Smooth muscle cell (in vitro differentiated cells): ENCODE data around the gene MAP2. TPM values are rescaled to one million over a fixed set of nuclear protein-coding genes. Genes with fewer than 3 reads are reported as not detected.

Experiments used
- DNase-seq: peaks from one replicate; lab custom pipeline; 2025; ENCODE audit not compliant: unreplicated experiment; lab: John Stamatoyannopoulos, UW
- H2AFZ ChIP-seq: fragments of 200-600 bp; sonication (generic); 2 replicates; pipeline ENCODE4 v1.6.0; 2016; ENCODE audit warnings: antibody characterized with exemption, low read depth, mild to moderate bottlenecking
- H3F3A ChIP-seq: fragments of 200-600 bp; sonication (generic); 2 replicates; pipeline ENCODE4 v1.6.0; 2017; ENCODE audit warnings: antibody characterized with exemption, low read depth
- H3K27ac ChIP-seq: fragments of 200-600 bp; sonication (generic); 2 replicates; pipeline ENCODE4 v1.5.1; 2016; ENCODE audit warnings: low read depth, mild to moderate bottlenecking
- H3K27me3 ChIP-seq: fragments of 200-600 bp; sonication (generic); 2 replicates; pipeline ENCODE4 v1.6.1; 2016; ENCODE audit warnings: low read depth, mild to moderate bottlenecking
- H3K36me3 ChIP-seq: fragments of 200-600 bp; sonication (generic); 2 replicates; pipeline ENCODE4 v1.5.1; 2016; ENCODE audit warnings: low read depth
- H3K4me1 ChIP-seq: fragments of 200-600 bp; sonication (generic); 2 replicates; pipeline ENCODE4 v1.5.1; 2016; ENCODE audit warnings: low read depth
- H3K4me2 ChIP-seq: fragments of 200-600 bp; sonication (generic); 2 replicates; pipeline ENCODE4 v1.6.0; 2016; ENCODE audit warnings: mild to moderate bottlenecking
- H3K4me3 ChIP-seq: fragments of 200-600 bp; sonication (generic); 2 replicates; pipeline ENCODE4 v1.5.1; 2016; ENCODE audit warnings: mild to moderate bottlenecking
- H3K79me2 ChIP-seq: fragments of 200-600 bp; sonication (generic); 2 replicates; pipeline ENCODE4 v1.6.0; 2016; ENCODE audit warnings: low read depth, mild to moderate bottlenecking
- H3K9ac ChIP-seq: fragments of 200-600 bp; sonication (generic); 2 replicates; pipeline ENCODE4 v1.6.0; 2016; ENCODE audit warnings: low read depth
- H3K9me3 ChIP-seq: fragments of 200-600 bp; sonication (generic); replicated peaks from 2 replicates; pipeline ENCODE4 v1.5.1; 2016; ENCODE audit warnings: low read depth
- H4K20me1 ChIP-seq: fragments of 200-600 bp; sonication (generic); 2 replicates; pipeline ENCODE4 v1.6.0; 2016; ENCODE audit warnings: low read depth
- CTCF ChIP-seq: fragments of 200-600 bp; sonication (generic); IDR thresholded peaks from 2 replicates; pipeline ENCODE4 v1.5.1; 2017; ENCODE audit warnings: borderline replicate concordance, mild to moderate bottlenecking, antibody characterized with exemption; ENCODE audit not compliant: insufficient read depth, poor library complexity, severe bottlenecking
- WGBS: methylation state at CpG from one replicate; pipeline ENCODE4 v1.1.7; 2016; ENCODE audit warnings: low lambda C conversion rate; 5-methylcytosine and 5-hydroxymethylcytosine counted together
- polyA plus RNA-seq: library from polyadenylated mRNA; unstranded; fragments of >200 nt; fragmentation: Nextera tagmentation; extraction: Ambion mirVana; gene quantifications from 2 replicates; pipeline ENCODE4 v1.2.1, GENCODE V29; 2016
- total RNA-seq: library from RNA; depleted of rRNA; stranded (reverse); fragments of >200 nt; gene quantifications from 2 replicates; pipeline ENCODE4 v1.2.3, GENCODE V29; 2014

Gene MAP2
- total and polyA plus RNA-seq, 2 experiments from 2014 or later: 1.8 to 18.7 TPM

DNA sequence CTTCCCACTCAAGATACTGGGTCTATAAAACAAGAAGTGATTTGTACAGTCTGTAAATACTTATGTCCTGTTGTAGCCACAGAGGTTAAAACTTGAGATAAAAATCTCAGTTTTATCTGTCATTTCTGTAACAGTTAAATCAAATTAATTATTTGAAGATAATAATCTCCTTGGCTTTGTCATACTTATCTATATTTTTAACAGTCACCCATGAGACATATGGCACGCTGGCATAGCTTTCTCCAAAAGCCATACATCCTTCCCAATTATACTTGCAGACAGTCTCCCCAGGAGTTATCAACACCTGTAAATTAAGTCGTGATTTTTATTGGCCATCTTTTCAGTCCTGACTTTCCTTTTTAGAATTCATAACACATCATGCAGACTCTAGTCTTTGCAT is 278.9 kb downstream of the MAP2 start:
- Histone ChIP-seq H3K36me3 (no peaks in the 10 kb centered on the region), H3K9ac (no peak overlapping the region), H3K4me2 (no peak overlapping the region), H3F3A (no peaks in the 10 kb centered on the region), H3K27ac (no peak overlapping the region), H3K79me2 (no peaks in the 10 kb centered on the region), H3K4me1 (no peaks in the 10 kb centered on the region), H3K27me3 (peaks cover 13% of the 10 kb centered on the region), H4K20me1 (no peaks in the 10 kb centered on the region), H2AFZ (no peak overlapping the region), H3K4me3 (no peak overlapping the region), H3K9me3 (no peaks in the 10 kb centered on the region)
- 82% methylated on average over 2 of the region's 2 CpGs for WGBS
- no peak for DNase-seq
- no peak for TF ChIP-seq CTCF

DNA sequence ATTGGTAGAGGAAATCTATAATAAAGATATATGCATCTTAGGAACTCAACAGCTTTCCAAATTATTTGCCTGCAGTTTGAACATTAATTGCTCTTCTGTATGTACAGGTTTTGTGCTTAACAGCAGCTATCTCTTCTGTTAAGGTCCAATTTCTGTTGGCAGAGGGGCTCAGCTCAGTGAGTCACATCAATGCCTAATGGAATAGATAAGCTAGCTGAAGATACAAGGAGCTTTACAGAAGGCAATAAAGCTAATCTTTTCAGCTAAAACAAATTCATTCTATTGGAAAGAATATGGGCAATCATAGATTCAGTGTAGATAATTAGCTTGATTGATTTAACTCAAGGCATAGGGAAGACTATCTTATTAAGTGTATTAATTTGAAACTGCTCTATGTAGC is 289.4 kb downstream of the MAP2 start:
- H3K36me3 ChIP-seq: no peaks in the 10 kb centered on the region
- DNase-seq: no peak
- H3K4me3 ChIP-seq: no peak overlapping the region
- H3K79me2 ChIP-seq: no peaks in the 10 kb centered on the region
- no peaks in the 10 kb centered on the region for H4K20me1 ChIP-seq
- H3K27me3 ChIP-seq: peaks cover 25% of the 10 kb centered on the region
- TF ChIP-seq CTCF: no peak
- no peaks in the 10 kb centered on the region for H3K9me3 ChIP-seq
- no peak overlapping the region for H3K27ac ChIP-seq
- no peak overlapping the region for H2AFZ ChIP-seq
- H3K9ac ChIP-seq: no peak overlapping the region
- peaks cover 1% of the 10 kb centered on the region for H3K4me1 ChIP-seq
- H3K4me2 ChIP-seq: no peak overlapping the region
- no peaks in the 10 kb centered on the region for H3F3A ChIP-seq

DNA sequence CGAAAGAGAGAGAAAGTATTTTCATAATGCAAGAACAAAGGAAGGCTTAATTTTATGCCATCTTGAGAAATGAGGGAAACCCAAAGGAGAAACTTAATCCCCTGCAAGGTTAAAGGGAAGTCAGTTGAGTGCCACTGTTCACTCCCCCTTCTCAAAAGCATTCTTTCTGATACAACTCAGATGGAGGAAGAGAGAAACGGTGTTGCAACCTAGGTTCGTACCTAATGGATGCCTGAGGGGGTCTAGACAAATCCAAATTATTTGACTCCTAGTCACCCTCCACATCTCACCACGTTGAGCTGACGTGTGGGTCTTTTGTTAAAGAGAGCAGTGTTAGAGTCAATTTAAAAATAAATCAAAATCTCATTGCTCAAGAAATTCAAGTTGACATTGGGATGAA is 295.2 kb downstream of the MAP2 start:
- H3F3A ChIP-seq: no peaks in the 10 kb centered on the region
- DNase-seq: no peak
- H2AFZ ChIP-seq: no peak overlapping the region
- H3K9ac ChIP-seq: no peak overlapping the region
- no peak overlapping the region for H3K4me3 ChIP-seq
- H3K4me2 ChIP-seq: no peak overlapping the region
- no peaks in the 10 kb centered on the region for H3K36me3 ChIP-seq
- H3K27ac ChIP-seq: no peak overlapping the region
- H3K4me1 ChIP-seq: peaks cover 8% of the 10 kb centered on the region
- peaks cover 4% of the 10 kb centered on the region for H3K27me3 ChIP-seq
- no peaks in the 10 kb centered on the region for H3K79me2 ChIP-seq
- H4K20me1 ChIP-seq: no peaks in the 10 kb centered on the region
- 75% methylated on average over 5 of the region's 5 CpGs for WGBS
- TF ChIP-seq CTCF: no peak
- H3K9me3 ChIP-seq: no peaks in the 10 kb centered on the region

GRCh38 chr2:209721497-209721896 is 297.6 kb downstream of the MAP2 start:
- no peak for TF ChIP-seq CTCF
- DNase-seq: no peak
- no peaks in the 10 kb centered on the region for H3K79me2 ChIP-seq
- no peak overlapping the region for H3K9ac ChIP-seq
- H3K36me3 ChIP-seq: no peaks in the 10 kb centered on the region
- H3K4me3 ChIP-seq: no peak overlapping the region
- no peaks in the 10 kb centered on the region for H3K27me3 ChIP-seq
- H4K20me1 ChIP-seq: no peaks in the 10 kb centered on the region
- no peak overlapping the region for H3K4me2 ChIP-seq
- H3F3A ChIP-seq: no peaks in the 10 kb centered on the region
- H3K4me1 ChIP-seq: peaks cover 8% of the 10 kb centered on the region
- H3K27ac ChIP-seq: no peak overlapping the region
- H3K9me3 ChIP-seq: no peaks in the 10 kb centered on the region
- no peak overlapping the region for H2AFZ ChIP-seq
